ENCODE data around the gene PLAAT3.
A peak's percentile ranks its signal among the peaks of the same experiment; 100 is the strongest.
"Not testable (repeated sequence)": the region's sequence is repeated elsewhere in the genome, so short reads cannot be mapped to it uniquely, and the experiment has no call there.

The PLAAT3 gene

DNA sequence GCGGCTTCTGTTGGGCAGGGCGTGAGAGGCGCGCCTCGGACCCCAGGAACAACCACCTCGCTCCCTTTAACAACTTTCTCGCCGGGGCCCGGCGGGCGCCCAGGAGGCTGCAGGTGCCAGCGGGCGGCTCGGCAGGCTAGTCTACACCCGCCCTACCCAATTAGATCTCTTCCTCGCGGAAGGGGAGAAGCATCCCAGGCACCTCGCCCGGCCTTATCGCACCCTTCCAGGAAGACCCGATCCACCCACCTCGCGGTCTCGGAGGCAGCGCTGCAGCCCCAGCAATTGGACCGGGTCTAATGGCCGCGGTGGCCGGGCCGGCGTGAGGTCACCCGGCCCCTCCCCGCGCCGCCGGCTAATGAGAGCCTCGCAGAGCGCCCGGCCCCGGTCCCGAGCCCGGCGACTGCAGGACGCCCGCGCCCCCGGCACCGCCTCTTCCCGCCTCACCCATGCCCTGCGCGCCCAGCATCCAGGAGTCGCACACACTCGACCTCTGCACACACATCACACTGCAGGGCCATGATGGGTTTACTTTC is at the start of gene PLAAT3:
PLAAT3 (minus strand) TSS at position 298 of the 536 bp plus-strand sequence. CDS start 419 bp downstream, outside the sequence.
- peak; percentile 10 to 15 for DNase-seq

DNA sequence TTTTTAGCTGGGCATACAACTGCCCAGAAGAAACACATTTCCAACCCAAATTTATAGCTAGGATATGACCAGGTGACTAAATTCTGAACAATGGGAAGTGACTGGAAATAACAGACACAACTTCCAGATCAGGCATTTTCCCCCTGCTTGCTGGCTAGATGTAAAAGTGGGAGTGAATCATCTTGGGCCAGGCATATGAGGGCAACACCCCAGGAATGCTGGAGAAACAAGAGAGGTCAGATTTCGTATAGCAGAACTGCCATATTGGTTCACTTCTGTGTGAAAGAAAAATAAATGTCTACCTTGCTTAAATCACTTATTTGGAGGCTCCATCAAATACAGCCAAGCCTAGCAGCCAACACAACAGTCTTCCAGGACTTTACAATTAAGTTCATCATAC is 49.6 kb upstream of the PLAAT3 start:
- no peak for DNase-seq

DNA sequence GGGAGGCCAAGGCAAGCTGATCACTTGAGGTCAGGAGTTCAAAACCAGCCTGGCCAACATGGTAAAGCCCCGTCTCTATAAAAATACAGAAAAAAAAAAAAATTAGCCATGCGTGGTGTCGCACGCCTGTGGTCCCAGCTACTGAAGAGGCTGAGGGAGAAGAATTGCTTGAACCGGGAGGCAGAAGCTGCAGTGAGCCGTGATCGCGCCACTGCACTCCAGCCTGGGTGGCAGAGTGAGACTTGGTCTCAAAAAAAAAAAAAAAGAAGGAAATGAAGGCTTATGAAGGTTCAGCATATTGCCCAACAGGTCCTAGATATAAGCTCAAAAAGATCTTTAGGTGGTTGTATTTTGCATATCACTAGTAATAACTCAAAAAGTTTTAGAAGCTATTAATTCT is 46.7 kb upstream of the PLAAT3 start:
- no peak for DNase-seq

DNA sequence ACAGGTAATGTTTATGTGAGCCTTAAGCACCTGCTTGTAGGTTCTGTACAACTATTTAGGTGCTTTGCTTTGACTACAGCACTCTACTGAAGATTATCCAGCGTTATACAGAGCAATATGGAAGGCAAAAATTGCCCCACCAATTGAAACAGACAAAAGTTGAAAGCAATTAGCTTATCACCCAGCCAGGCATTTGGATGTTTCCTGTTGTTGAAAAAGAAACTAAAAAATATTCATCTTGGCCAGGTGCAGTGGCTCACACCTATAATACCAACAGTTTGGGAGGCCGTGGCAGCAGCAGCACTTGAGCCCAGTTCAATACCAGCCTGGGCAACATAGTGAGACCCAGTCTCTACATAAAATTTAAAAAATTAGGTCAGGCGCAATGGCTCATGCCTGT is 38.4 kb upstream of the PLAAT3 start:
- no peak for DNase-seq

DNA sequence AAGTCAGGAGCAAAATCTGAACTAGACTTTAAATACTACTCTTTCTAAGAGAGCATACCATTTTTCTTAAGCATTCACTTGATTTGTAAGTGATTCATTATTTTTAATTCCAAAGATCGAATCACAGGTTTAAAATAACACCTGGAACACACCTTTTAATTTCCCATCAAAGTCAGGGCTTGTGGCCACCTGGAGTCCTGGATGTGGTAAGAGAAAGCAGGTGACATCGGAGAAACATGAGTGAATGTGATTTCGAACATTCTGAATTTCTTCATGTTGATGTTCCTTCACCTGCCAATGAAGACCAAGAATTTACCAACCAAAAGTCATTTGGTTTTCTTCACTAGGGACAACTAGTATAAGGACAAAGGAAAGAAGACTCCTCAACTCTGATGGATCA is 29.0 kb upstream of the PLAAT3 start:
- no peak for DNase-seq

DNA sequence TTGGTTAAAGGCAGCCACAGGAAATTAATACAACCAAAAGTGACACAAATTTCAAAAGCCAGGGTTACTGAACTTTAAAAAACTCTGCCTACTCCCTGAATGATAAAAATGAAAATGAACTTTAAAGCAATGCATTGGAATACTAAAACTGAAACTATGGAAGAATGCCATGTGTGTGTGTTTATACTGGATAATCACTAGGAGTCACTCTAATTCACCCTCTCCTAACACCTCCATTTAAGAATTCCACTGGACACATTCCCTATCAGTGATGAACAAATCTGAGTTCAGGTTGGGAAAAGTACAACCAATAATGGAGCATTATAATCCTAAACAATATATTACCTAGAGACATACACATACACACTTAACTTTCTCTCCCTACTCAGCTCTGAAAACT is 27.5 kb upstream of the PLAAT3 start:
- DNase-seq = no peak

DNA sequence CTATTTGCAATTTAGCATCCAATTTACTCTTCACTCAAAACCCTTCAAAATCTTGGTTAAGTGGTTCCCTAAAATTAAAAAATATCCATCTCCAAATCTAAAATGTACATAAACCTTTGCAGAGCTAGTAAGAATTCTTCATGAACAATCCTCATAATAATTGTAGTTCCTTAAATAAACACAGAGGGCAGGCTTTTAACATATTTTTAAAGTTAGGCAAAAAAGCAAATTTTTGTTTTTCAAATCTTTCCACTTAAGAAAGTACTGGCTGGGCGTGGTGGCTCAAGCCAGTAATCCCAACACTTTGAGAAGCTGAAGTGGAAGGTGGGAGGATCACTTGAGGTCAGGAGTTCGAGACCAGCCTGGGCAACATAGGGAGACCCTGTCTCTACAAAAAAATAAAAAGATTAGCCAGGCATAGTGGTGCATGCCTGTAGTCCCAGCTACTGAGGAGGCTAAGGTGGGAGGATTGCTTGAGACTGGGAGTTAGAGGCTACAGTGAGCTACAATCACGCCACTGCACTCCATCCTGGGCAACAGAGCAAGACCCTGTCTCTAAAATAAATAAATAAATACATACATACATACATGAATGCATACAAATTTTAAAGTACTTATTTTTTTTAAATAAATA is 25.1 kb upstream of the PLAAT3 start:
- DNase-seq = no peak

DNA sequence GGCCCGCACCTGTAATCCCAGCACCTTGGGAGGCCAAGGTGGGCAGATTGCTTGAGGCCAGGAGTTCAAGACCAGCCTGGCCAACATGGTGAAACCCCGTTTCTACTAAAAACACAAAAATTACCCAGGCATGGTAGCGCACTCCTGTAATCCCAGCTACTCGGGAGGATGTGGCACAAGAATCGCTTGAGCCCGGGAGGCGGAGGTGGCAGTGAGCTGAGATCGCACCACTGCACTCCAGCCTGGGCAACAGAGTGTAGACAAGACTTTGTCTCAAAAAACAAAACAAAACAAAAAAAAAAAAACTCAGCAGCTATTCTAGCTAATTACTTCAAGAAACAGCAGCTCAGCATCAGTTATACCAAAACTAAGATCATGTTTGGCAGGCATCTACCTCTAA is 24.2 kb upstream of the PLAAT3 start:
- not testable (repeated sequence) for DNase-seq

DNA sequence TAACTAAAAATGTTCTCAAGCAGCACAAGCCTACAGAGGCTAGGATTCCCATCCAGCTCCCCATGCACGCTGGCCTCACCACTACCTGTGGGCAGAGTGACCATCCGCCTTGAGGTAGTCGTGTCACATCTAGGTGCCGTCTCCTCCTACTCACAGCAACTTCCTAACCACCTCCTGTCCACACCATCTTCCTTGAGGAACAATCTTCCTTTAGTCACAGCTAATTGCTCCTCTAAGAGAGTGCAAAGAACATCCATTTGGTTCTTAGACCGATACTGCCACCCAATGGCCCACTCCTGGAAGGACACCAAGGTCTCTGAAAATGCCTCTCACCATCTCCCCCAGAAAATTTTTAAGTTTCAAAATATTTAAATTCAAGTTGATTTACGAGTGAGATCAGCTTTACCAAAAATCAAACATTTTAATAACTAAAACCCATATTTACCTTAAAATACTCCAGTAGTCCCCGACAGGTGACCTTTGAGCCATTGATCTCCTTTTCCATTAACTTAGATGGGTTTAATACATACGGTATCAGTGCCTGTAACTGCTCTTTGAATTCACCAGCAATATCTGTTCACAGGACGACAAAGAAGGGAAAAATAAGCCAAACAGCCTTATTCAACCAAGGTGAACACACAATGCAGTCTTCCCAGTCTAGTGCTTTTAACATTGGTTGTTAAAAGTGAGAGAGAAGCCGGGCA is 21.7 kb upstream of the PLAAT3 start:
- DNase-seq = peak; percentile 55 to 75

DNA sequence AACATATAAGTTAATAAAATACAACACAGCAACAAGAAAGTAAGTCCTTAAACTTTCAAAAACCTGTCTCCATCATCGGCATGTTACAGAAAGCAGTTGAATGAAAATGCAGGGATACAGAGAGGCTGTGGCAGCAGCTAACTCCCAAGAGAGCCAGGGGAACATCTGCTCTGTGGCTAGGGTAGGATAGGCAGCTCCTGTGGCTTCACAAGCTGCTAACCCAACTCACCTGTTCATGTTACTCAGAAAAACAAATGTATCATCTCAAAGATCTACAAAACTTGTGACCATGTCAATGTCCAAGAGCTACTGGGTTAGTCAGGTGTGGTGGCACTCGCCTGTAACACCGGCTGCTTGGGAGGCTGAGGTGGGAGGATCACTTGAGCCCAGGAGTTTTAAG is 15.2 kb upstream of the PLAAT3 start:
- no peak for DNase-seq

DNA sequence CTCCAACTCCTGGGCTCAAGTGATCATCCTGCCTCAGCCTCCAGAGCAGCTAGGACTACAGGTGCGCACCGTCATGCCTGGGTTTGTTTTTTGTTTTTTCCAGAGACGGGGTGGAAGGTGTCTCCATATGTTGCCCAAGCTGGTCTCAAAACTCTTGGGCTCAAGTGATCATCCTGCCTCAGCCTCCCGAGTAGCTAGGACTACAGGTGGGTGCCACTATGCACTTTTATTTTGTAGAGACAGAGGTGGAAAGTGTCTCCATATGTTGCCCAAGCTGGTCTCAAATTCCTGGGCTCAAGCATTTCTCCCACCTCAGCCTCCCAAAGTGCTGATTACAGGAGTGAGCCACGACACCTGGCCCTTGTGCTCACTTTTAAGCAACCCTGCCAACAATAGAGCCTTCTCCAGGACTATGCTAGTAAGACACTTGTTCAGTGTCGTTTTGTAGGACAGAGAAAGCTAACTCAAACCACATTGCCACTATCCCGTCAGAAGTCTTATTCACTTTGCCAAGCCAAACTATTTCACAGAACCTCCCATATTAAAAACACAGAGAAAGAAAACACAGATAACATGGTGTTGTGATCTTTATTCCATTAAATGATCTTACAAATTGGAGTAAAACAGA is 9.4 kb upstream of the PLAAT3 start:
- no peak for DNase-seq

DNA sequence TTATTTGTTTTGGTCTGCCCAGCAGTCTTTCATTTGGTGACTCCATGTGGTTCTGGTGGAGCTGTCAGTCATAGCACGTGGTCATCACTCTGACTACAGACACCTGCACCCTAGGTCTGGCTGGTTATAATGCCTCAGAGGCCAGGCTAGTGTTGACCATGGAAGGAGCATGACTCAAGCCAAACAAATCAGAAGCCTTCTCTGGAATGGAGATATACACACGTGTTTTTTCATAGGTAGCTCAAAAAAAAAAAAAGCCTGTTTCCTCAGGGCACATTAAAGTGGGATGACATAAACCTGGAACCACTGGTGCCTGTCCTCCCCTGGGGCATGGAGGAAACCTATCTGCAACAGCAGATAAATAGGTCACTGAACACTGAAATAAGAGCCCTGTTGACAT is 8.1 kb upstream of the PLAAT3 start:
- no peak for DNase-seq

DNA sequence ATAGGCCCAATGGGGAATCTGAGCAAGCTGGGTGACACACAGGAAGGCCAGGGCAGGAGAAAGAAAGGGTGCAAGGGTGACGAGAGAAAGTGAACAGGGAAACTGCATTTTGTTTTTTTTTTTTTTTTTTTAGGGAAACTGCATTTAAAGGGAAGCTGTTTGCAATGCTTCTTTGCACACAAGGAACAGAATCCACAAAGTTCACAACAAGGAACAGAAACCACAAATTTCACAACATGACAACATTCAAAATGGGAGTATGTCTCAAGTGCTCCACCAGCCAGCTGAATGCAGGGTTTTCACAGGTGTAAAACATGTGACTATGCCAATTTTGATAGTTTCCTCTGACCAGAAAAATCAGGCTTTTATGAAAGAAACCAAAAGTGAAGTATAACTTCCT is 6.8 kb upstream of the PLAAT3 start:
- no peak for DNase-seq

DNA sequence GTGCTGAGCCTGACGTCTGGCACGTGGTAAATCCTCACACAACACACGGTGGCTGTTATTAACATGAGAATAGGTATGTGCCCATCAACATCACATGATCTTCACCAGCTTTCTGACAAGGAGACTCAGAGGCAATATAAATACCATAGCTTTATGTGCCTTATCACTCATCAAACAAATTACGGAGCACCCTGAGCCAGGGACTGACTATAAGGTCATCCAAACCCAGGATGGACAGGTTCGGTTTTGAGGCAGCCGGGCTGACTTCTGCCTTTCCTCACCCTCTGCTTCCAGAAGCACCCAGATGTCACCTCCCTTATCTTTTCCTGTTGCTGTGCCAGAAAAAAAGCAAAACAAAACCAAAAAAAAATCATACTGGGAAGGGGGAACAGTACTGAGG is 5.7 kb upstream of the PLAAT3 start:
- no peak for DNase-seq

DNA sequence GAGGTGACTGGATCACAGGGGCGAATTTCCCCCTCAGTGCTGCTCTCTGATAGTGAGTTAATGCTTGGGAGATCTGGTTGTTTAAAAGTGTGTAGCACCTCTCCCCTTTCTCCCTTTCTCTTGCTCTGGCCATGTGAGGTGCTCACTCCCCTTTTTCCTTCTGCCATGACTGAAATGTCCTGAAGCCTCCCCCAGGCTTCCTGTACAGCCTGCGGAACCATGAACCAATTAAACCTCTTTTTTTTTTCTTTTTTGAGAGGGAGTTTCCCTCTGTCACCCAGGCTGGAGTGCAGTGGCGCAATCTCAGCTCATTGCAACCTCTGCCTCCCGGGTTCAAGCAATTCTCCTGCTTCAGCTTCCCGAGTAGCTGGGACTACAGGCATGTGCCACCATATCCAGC is 3.5 kb upstream of the PLAAT3 start:
- DNase-seq = not testable (repeated sequence)

DNA sequence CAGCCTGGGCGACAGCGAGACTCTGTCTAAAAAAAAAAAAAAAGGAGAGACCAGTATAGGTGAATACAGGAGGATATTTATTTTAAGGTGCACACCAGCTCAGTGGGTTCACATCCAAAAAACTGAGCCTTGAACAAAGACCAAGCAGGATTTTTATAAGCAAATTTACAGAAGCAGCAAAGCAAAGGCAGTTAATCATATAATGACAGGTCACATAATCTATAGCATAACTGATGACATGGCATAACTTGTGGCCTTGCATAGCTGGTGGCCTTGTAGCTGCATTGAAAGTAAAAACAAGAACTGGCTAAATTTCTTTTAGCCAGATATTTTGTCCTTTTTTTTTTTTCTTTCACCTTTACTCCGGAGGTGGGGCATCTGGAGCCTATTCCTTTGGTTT is 2.7 kb upstream of the PLAAT3 start:
- no peak for DNase-seq

DNA sequence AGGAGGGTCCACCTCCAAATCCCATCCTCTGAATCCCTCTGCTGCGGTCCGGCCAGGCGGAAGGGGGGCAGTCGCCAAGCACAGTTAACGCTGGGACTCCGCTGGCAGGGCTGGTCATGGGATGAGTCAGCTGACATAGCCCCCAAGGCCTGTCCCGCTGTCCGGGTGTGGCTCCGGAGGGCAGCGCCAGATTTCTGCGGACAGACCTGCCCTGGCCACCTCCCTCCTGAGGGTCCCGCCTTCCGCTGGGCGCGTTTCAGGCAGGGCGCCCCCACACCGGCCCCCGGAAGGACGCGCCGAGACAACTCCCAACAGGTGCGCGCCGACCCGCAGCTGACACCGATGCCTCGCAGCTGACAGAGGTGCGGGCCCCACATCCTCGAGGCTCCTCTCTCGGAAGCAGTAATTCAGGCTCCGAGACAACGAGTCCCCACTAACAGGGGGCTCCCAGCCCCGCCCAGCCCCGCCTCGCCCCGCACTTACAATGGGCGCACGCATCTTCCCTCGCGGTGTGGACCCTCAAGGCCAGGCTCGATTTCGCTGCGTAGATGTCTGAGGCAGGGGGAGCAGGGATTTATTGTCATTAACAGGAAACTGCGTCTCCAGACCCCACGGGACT is 607 bp downstream of the PLAAT3 start:
- peak; percentile 20 to 24 for DNase-seq

DNA sequence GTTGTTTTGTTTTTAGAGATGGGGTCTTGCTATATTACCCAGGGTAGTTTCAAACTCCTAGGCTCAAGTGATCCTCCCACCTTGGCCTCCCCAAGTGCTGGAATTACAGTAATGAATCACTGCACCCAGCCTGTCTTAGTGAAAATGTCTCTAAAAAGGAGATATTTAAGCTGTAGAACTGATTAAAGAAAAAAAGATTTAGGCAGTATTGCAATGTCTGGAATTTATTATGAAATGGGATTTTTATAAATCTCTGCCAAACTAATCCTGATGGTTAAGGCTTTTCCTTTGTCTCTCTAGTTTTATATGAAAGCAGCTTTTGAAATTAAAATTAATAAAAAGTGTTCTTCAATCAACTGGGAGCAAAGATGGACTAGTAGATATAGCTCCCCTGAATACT is 2.1 kb downstream of the PLAAT3 start:
- no peak for DNase-seq

DNA sequence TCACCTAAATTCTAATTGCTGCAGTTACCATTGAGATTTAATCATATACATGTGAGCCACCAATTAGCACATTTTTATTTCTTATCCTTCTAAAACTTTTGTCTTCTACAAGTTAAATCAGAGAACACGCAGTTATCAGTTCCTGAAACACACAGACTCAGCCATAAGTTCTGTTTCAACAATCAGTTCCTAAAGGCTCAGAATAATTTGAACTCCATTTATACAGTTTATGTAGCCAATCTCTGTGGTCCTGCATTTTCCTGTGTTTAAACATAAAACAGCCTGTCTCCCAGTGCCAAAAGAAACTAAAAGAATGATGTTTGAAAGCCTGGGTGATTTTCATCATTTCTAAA is 2.9 kb downstream of the PLAAT3 start:
- no peak for DNase-seq

DNA sequence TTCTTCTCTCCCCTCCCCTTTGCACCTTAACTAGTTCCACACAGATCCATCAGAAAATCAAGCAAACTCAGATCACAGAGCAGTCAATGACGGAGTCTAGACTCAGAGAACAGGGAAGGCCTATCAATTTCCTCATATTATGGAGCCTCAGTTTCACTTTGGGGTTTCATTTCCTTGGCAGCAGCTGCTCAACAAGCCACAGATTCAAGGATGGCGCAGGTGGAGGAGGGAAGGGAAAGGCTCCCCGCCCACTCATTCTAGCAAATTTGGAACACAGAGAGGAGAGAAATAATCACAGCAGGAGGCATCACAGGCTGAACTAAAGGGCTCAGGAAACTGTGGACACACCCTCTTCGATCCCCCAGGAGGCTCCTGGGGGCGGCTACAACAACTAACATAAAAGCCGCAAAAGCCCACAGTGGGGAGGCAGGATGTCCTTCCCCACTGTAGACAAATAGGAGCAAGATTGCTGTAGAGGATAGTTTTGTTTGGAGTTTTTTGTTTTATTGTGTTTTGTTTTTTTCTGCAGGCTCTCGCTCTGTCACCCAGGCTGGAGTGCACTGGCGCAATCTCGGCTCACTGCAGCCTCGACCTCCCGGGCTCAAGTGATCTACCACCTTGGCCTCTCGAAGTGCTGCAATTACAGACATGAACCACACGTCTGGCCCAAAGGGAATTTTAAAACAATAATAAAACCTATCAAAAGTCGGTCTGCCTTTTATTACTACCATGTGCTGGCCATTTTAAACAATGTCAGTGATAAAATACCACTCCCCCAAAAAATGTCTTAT is 3.4 kb downstream of the PLAAT3 start:
- DNase-seq = no peak

DNA sequence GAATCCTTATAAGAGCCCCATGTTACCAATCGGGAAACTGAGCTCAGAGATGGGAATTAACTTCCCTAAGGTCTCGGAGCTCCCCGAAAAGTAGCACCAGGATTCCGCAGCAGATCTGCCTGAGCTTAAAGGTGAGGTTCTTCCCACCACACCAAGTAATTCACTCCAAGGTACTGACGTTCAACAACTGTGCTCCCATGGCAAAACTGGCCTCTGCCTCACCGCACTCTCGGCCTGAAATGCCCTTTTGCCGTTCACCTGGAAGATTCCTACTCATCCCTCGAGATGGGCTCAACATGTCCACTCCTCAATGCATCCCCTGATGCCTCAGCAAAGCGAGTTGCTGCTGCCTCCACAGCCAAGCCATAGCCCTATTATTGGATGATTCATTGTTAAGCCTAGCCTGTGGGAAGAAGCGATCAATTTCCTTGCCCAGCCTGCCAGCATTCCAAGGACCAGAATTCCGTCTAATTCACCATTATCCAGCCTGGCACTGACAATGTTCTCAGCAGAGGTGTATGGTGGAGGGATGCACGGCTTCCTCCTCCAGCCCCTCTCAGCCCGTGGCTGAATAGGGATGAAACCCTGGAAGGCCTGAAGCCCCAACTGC is 4.2 kb downstream of the PLAAT3 start:
- DNase-seq = no peak

DNA sequence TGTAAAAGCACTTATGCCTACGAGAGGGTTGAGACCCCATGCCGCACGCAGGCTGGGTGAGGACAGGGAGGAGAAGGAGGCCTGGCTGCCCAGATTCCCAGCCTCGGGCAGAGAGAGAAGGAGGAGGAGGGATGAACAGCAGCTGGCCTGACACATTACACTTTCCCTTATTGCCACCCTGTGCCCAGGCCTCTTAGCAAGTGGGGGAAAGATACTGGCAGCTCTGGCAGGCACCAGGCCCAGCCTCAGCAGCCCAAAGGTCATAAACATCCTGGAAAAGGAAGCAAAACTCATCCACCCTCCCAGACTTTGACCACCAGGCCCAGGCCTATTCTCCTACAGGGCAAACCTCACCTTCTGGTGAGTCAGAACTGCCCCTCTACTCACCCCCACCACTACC is 4.7 kb downstream of the PLAAT3 start:
- DNase-seq = no peak

All from activated CD4-positive, alpha-beta T cell treated with anti-CD3 and anti-CD28 coated beads for 4 hours (primary cell).